Measurements from ENCODE around the gene NUAK1. TPM values are rescaled to one million over a fixed set of nuclear protein-coding genes. Genes with fewer than 3 reads are reported as not detected.

The NUAK1 gene
- total RNA-seq, 1 experiment from 2014 or later: 20.4 TPM

DNA sequence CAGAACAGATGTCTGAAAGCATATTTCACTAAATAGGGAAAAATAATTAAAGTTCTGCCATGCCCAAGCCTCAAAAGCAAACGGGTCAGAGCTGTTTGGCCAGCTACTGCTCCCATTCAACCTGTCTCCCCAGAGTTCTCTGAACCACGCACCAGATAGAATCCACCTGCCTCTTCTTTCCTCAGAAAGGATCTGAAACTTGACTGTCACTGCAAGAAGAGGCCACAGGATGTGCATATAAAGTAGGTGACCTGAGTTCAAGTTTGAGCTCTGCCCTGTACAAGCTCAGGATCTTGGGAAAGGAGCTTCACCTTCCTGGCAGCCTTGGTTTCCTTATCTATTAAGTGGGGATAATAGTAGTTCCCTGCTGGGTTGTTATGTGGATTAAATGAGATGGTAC, 91.8 kb downstream of the NUAK1 start:
- in situ Hi-C loops (cut with HindIII; ENCODE audit: low sequenced_read_pairs): no loop called here

DNA sequence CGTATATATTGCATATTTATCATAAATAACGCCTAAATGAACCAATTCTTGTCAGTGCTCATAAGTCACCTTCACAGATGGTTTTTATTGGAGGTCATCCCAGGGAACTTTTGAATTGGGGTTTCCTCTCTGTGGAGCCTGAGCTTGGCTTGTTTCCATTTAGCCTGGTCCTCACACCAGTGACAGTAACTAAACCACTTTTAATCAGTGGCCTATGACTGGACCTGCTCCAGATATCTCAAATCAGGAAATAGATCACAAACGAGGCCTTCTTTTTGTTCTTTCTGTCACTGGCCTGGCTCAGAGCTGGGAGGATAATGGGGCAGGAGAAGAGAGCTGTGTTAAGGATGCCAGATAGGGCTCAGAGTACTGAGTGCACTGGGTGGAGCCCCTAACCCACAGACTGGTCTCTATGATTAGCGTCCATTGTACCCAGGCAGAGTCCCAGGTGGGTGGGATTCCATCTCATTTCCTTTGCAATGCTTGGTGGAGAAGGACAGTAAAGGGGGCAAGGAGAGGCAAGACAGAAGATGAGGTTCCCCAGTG, 92.4 kb downstream of the NUAK1 start:
- DNase-seq (ENCODE audit: low spot score): no peak
- in situ Hi-C loops (cut with HindIII; ENCODE audit: low sequenced_read_pairs): no loop called here

More for the DNA sequence above, 91.8 kb downstream of the NUAK1 start:
- no peak for DNase-seq (ENCODE audit: low spot score)

DNA sequence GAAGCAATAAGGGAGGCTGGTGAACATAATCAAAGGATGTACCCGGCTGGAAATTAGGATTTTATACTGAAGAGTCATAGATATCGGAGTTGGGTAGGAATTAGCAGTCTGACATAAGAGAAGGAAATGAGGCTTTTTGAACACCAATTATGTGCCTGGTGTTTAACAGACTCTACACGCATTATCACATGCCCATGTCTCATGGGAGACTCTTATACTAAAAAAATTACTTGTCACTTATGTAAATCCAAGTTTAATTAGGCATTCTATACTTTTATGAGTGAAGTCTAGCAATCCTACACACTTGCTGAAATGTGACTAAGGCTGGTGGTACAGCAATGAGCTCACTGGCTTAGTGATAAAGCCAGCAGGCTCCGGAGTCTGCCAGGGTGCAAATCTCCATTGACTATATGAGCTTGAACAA, 93.5 kb downstream of the NUAK1 start:
- in situ Hi-C loops (cut with HindIII; ENCODE audit: low sequenced_read_pairs): no loop called here
- no peak for DNase-seq (ENCODE audit: low spot score)

DNA sequence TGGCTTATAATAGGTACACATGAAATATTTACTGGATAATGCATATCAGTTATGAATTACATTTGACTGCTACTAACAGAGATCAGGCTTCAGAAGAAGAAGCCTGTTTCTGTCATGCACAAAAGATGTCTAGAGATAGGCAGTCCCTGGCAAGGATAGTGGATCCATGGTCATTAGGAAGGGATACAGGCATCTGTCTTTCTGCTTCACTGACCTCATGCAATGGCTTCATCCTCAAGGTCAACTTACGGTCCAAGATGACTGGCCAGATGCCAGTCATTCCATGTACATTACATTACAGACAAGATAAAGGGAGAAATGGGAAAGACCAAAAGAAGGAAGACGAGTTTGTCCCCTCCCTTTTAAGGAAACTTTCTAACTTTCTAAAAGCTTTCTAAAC, 94.0 kb downstream of the NUAK1 start:
- no peak for DNase-seq (ENCODE audit: low spot score)
- in situ Hi-C loops (cut with HindIII; ENCODE audit: low sequenced_read_pairs): no loop called here

DNA sequence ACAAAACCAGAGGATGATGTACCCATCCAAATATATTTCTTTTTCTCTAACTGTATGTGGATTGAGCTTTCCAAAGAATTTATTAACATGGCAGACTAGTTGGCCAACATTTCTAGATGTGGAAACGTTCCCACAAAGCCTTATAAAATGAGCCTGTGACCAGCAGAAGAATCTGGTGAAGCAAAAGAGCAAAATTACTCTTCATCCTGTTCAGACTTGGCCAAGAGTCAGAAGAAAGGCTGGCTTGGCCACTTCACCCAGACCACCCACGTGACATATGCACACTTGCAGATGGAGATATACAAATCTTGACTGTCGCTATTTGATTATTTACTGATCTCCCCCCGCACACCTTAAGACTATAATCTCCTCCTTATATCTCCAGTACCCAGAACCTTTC, 96.7 kb downstream of the NUAK1 start:
- in situ Hi-C loops (cut with HindIII; ENCODE audit: low sequenced_read_pairs): no loop called here
- no peak for DNase-seq (ENCODE audit: low spot score)

DNA sequence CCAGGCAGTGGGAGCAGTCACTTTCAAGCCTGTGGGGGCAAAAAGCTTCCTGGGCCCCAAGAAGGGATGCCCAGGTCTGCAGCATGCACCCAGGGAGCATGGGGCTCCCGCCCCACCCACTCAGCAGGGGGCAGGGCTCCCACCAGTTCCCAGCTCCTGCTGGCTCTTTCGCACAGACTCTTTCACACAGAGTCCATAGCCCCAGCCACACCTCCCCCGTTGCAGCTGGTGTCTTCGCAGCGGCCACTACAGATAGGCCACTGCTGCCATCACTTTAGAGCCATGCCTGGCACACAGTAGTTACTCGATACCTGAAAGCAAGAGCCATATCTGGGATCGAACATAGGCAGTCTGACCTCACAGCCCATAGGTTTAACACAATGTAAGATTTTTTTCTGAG, 98.2 kb downstream of the NUAK1 start:
- in situ Hi-C loops (cut with HindIII; ENCODE audit: low sequenced_read_pairs): no loop called here
- DNase-seq (ENCODE audit: low spot score): no peak

DNA sequence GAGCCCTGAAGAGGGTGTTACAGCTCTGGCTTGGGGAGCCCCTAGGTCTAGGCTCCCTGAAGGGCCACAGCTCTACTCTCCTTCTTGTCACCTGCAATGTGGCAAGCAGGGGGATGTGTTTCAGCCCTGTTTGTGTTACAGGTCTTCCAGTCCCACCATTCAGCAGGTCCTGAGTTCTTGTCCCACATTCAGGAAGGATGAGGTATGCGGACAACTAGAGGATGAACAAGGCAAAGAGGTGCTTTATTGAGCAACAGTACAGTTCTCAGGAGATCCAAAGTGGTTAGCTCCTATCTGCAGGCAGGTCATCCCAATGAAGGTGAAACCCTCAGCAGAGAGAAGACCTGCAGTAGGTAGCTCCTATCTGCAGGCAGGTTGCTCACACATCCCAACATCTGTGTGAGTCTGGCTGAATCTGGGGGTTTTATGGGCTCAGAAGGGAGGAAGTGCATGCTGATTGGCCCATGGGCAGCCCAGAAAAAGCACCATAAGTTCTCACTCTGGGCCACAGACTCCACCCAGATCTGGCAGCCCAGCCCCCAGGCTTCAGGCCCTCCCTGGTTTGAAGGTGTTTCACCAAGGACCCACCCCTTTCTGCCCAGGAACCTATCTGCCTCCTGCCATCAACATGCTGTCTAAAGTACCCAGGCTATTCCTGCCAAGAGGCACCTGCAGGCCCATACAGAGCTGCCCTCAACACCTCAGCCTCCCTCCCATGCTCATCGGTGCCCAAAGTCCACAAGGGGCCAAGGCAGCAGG, 98.9 kb downstream of the NUAK1 start:
- in situ Hi-C loops (cut with HindIII; ENCODE audit: low sequenced_read_pairs): no loop called here
- DNase-seq (ENCODE audit: low spot score): no peak

DNA sequence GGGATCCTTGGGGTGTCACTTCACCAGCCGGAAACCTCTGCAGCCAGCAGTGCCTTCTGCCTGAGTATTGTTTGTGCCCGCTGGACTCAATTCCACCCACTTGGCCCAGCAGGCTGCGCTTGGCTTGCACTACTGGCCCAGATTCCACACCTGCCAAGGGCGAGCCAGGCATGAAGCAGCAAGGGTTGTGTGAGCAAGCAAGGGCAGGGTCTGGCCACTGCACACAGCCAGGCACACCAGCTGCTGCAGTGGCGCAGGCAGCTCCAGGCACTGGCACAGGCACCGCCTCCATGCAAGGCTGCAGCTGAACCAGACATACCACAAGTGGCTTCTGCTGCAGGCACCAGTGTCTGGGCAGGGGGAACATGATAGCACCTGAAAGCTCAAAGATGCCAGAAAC, 99.5 kb downstream of the NUAK1 start:
- DNase-seq (ENCODE audit: low spot score): no peak
- in situ Hi-C loops (cut with HindIII; ENCODE audit: low sequenced_read_pairs): no loop called here

DNA sequence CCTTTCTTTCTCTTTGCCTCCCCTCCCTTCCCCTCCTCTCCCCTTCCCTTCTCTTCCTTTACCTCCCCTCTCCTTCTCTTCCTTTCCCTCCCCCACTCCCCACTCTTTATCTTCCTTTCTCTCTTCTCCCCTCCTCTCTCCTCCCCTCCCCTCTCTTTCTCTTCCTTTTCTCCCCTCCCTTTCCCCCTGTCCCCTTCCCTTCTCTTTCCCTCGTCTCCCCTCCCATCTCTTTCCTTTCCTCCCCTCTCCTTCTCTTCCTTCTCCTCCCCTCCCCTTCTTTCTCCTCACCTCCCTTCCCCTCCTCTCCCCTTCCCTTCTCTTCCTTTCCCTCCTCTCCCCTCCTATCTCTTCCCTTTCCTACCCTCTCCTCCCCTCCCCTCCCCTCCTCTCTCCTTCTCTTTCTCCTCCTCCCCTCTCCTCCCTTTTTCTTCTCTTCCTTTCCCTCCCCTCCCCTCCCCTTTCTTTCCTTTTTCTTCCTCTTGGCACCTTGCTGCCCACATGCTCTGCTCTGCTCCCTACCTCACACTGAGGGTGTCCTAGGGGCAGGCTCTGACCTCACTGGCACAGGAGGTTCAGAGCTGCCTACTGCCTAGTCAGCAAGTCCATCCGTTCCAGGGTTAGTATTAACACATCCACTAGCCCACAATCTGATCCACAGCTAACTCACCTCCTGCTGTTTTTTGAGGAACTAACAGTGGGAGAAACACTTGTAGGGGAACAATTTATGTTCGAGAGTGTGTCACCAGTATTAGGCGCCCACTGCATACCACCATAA, 101.0 kb downstream of the NUAK1 start:
- no peak for DNase-seq (ENCODE audit: low spot score)
- in situ Hi-C loops (cut with HindIII; ENCODE audit: low sequenced_read_pairs): no loop called here

DNA sequence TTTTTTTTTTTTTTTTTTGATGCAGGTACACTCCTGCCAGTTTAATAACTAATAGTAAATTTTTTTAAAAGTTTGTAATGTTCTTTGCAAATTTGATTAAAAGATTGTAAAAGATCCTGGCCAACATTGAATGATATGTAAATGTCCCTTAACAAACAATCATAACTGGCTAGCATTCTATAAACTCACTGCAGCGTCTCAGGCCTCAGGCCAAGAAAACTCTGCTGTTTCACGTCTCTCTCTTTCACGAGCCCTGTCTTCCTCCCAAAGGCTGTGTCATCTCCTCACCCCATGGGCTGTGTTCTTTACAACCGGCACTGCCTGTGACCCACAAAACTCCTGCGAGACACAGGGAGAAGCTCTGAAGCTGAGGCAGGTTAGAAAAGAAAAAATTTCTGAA, 103.3 kb downstream of the NUAK1 start:
- in situ Hi-C loops (cut with HindIII; ENCODE audit: low sequenced_read_pairs): no loop called here

DNA sequence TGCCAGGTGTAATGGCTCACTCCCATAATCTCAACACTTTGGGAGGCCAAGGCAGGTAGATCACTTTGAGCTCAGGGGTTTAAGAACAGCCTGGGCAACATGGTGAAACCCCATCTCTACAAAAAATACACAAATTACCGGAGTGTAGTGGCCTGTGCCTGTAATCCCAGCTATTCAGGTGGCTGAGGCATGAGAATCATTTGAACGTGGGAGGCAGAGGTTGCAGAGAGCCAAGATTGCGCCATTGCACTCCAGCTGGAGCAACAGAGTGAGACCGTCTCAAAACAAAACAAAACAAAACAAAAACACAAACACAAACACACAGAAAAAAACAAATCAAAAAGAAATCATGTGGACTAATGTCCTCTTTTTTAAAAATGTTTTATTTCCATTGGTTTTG, 104.4 kb downstream of the NUAK1 start:
- DNase-seq (ENCODE audit: low spot score): no peak
- in situ Hi-C loops (cut with HindIII; ENCODE audit: low sequenced_read_pairs): no loop called here

More for the DNA sequence above, 103.3 kb downstream of the NUAK1 start:
- DNase-seq (ENCODE audit: low spot score): no peak

DNA sequence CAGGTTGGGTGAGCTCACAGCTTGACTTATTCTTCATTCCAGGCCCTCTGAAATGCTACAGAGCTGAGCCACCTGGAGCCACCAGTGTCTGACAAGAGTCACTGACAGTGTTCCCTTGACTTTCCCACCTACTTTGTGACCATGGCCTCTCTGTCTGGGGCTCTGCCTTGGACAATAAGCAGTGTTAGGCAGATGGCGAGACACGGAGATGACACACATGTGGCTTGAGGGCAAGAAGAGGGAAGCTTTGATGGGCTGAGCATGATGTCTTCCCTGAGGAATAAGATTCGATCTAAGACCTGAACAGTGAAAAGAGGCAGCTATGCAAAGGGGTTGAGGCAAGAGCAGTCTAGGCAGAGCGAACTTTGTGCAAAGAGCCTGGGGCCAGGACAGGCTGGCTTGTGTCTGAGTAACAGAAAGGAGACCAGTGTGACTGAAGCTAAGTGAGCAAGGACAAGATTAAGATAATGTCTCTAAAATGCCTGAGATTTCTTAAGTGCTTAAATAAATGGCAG, 105.5 kb downstream of the NUAK1 start:
- in situ Hi-C loops (cut with HindIII; ENCODE audit: low sequenced_read_pairs): no loop called here
- no peak for DNase-seq (ENCODE audit: low spot score)

DNA sequence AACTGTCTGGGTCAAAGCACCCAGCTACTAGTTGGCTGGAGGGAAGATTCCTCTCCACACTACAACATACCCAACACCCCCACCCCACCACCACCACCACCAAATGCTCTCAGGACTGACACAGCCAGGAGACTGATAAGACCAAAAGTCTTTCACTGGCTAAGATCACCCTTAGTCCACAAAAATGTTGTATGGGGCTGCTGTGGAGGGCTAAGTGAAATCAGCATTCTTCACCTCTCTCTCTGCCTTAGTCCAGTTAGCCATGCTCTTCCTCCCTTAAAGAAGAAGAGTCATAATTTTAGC, 106.2 kb downstream of the NUAK1 start:
- in situ Hi-C loops (cut with HindIII; ENCODE audit: low sequenced_read_pairs): no loop called here

DNA sequence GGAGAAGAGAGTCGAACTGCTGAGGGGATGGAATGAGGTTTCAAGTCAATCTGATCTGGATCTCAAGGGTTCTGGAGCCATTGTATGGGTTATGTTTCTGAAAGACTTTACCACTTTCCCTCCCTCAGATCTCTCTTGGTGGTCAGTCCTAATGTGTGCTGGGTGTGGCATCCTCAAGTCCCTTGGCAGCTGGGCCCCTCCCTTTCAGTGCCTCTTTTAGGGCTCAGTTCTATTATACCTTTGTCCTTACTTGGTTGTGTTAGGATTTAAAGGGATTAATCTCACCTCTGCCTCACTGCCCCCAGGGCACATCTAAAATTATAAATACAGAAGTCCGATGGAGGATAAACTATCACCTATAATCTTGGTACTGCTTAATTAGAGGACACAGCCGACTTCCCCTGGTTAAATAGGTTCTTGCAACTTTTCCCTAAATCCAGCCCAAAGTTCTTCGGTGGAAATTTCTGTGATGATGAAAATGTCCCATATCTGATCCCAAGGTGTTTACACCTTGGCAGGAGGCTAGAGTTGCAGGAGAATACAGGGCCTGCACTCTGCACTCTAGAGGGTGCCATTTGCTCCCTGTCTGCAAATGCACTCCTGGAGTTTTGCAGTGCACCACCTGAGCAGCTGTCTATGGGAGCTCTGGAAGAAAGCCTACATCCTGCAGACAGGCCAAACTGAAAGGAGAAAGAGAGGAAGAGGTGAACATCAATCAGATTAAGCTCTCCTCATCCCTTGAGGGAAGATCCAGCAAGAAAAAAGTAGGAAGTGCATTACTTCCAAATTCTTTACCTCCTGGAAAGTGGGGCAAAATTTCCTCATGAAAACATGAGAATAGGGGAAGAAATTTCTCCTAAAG, 106.8 kb downstream of the NUAK1 start:
- in situ Hi-C loops (cut with HindIII; ENCODE audit: low sequenced_read_pairs): no loop called here
- DNase-seq (ENCODE audit: low spot score): no peak

More for the DNA sequence above, 106.2 kb downstream of the NUAK1 start:
- DNase-seq (ENCODE audit: low spot score): no peak

DNA sequence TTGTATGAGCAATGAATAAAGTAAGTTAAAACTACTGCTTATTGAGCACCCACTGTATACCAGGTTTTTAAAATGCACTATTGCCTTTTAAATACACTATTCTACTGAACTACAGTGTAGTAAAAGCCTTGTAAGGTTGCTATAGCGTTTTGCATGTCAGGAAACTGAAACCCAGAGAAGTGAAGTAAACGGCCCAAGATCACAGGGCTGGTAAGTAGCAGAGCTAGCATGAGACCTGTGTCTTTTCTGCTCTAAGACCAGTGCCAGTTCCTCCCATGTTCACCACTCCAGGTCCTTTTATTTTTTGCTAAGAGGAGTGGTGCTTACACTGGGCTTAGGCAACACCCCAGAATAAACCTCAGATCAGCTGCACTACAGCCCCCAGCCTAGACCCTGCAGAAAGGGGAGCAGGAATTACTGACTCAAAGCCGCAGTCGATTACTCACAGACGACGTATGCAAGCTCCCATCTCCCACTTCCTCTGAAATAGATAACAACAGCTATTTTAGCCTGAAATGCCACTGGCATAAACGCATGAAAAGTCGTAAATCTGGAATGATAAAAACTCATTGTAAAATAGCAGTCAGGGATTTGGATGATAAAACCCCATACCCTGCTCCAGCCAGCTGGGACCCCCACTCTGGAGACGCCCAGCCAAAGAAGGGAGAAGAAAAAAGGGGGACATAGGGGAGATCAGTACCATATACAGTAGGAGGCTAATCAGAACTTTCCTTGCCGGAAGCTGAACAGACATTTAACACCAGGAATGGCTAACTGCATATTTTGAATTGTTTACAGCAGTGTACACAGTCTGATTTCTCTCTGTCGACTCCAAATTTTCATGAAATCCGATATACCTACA, 108.3 kb downstream of the NUAK1 start:
- no peak for DNase-seq (ENCODE audit: low spot score)

DNA sequence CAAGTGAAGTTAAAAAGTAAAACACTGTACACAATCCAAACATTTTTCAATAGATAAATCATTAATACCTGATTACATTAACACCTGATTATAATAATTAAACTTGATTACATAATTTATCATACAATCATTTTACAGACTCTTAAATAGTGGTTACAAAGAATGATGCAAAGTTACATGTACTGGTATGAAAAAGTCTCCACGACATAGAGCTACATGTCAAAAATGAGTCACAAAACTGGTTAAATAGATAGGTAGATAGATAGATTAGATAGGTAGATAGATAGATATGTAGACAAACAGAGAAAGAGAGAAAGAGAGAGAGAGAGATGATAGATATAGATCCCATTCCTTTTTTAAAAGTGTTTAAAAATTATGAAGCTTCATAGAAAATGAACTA, 109.2 kb downstream of the NUAK1 start:
- in situ Hi-C loops (cut with HindIII; ENCODE audit: low sequenced_read_pairs): no loop called here

More for the DNA sequence above, 108.3 kb downstream of the NUAK1 start:
- in situ Hi-C loops (cut with HindIII; ENCODE audit: low sequenced_read_pairs): no loop called here

DNA sequence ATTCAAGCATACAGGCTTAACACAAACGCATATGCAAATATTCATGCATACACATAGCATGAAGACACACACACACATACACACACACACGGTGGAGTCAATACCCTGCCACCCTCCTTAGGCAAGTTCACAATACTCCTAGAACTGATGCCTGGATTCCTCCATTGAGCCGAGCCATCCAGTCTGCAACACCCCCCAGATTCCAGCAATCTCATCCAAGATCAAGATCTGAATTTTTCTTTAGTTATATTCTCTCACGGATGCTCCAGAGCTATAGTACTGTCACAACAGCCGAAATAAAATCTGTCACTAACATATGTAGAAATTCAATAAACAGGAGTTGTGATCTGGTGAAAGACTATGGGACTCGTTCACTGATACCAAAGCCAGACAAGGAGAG, 110.8 kb downstream of the NUAK1 start:
- in situ Hi-C loops (cut with HindIII; ENCODE audit: low sequenced_read_pairs): no loop called here
- DNase-seq (ENCODE audit: low spot score): no peak

More for the DNA sequence above, 109.2 kb downstream of the NUAK1 start:
- DNase-seq (ENCODE audit: low spot score): no peak

DNA sequence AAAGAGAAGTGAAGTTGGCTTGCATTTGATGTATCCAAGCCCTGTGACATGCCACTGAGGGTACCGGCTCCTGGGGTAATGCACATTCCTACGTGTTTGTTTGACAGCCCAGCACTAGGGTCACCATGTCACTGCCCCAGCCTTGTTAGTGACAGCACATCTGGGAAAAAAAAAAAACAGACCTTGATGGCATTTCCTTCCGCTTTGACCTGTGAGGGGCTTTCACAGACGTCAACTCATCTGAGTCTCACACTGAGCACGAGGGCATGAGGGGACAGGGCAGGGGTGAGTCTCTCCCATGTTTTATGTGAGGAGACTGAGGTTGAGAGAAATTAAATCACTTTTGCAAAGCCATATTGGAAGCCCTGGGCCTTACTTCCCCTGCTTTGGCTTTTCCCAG, 111.5 kb downstream of the NUAK1 start:
- in situ Hi-C loops (cut with HindIII; ENCODE audit: low sequenced_read_pairs): no loop called here
- no peak for DNase-seq (ENCODE audit: low spot score)

DNA sequence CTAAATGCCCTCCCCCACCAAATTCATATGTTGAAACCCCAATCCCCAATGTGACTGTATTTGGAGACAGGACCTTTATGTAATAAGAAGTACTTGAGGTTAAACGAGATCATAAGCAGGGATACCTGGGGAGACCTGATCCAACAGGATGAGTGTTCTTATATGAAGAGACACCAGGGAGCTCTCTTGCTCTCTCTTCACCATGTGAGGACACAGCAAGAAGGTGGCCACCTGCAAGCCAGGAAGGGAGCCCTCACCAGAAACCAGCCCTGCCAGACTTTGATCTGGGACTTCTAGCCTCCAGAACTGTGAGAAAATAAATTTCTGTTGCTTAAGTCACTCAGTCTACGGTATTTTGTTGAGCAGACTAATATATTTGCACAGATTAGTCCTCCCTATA, 113.6 kb downstream of the NUAK1 start:
- in situ Hi-C loops (cut with HindIII; ENCODE audit: low sequenced_read_pairs): no loop called here
- no peak for DNase-seq (ENCODE audit: low spot score)

Data from G401 (cell line).